ENCODE results near the gene BIRC6. TPM values are rescaled to one million over a fixed set of nuclear protein-coding genes. Genes with fewer than 3 reads are reported as not detected.
"Not testable (repeated sequence)": the region's sequence is repeated elsewhere in the genome, so short reads cannot be mapped to it uniquely, and the experiment has no call there.

The BIRC6 gene, protein sequence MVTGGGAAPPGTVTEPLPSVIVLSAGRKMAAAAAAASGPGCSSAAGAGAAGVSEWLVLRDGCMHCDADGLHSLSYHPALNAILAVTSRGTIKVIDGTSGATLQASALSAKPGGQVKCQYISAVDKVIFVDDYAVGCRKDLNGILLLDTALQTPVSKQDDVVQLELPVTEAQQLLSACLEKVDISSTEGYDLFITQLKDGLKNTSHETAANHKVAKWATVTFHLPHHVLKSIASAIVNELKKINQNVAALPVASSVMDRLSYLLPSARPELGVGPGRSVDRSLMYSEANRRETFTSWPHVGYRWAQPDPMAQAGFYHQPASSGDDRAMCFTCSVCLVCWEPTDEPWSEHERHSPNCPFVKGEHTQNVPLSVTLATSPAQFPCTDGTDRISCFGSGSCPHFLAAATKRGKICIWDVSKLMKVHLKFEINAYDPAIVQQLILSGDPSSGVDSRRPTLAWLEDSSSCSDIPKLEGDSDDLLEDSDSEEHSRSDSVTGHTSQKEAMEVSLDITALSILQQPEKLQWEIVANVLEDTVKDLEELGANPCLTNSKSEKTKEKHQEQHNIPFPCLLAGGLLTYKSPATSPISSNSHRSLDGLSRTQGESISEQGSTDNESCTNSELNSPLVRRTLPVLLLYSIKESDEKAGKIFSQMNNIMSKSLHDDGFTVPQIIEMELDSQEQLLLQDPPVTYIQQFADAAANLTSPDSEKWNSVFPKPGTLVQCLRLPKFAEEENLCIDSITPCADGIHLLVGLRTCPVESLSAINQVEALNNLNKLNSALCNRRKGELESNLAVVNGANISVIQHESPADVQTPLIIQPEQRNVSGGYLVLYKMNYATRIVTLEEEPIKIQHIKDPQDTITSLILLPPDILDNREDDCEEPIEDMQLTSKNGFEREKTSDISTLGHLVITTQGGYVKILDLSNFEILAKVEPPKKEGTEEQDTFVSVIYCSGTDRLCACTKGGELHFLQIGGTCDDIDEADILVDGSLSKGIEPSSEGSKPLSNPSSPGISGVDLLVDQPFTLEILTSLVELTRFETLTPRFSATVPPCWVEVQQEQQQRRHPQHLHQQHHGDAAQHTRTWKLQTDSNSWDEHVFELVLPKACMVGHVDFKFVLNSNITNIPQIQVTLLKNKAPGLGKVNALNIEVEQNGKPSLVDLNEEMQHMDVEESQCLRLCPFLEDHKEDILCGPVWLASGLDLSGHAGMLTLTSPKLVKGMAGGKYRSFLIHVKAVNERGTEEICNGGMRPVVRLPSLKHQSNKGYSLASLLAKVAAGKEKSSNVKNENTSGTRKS (N-terminal part only)
- total RNA-seq = 100 to 1,000 TPM in 1 of 2 donors, 10 to 100 TPM in 1; 95.9 to 108 TPM

DNA sequence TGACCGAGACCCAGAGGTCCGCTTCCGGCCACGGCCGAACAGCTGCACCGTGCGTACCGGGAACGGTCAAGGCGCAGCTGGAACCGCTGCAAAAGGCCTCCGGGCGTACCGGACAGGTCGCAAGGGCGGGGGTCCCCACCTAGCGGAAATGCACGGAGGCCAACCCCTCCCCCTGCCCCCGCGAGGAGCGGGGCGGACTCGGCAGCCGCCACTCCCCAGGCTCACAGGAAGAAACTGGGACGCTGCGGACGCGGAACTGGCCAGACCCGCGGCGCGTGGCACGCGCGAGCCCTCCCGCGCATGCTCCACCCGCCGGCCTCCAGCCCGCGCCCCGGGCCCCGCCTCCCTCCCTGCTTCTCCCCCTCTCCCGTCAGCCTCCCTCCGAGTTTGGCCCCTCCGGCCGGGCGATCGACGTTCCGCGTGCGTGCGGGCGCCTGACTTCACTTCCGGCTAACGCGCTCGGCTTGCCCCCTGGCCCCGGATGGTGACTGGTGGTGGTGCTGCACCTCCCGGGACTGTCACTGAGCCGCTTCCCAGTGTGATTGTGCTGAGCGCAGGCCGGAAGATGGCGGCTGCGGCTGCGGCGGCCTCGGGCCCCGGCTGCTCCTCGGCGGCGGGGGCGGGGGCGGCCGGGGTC is at the start of gene BIRC6:
TSS of gene BIRC6 (plus strand) at position 343 of the 637 bp plus-strand sequence. CDS start at position 482, 139 bp downstream.
- peak; percentile 95 to 98 for DNase-seq (ENCODE audit: low spot score in 2 of 2)
- Mint-ChIP-seq H3K9me3 (peaks cover 0 to 4% of the 10 kb centered on the region in 2 donors), H3K27ac (peak within 1 kb of the TSS; percentile 86 to 95), H3K36me3 (peaks cover 18 to 22% of the 10 kb centered on the region in 2 donors)
- ATAC-seq = peak; percentile 95 to 96

GRCh38 chr2:32310577-32310976 is 46.2 kb upstream of the BIRC6 start:
- H3K36me3 Mint-ChIP-seq = no peaks in the 10 kb centered on the region
- no peaks in the 10 kb centered on the region for H3K9me3 Mint-ChIP-seq
- no peak for DNase-seq (ENCODE audit: low spot score in 2 of 2)
- H3K27ac Mint-ChIP-seq = no peak overlapping the region
- no peak for ATAC-seq

DNA sequence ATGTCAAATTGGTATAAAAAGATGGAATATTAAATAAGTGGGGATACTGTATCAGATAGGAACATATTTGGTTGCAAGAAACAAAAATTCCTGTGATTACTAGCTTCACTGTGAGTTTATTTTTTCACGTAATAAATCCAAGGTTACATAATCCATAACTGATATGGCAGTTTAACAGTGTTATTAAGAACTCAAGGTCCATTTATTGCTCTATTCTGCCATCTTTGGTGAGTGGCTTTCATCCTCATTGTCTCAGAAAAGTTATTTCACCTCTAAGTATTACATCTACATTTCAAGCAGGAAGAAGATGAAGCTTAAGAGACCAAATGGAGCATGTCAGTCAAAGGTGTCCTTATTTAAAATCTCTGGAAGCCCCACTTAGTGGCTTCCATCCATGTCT is 41.9 kb upstream of the BIRC6 start:
- ATAC-seq = no peak
- DNase-seq (ENCODE audit: low spot score in 2 of 2) = no peak
- Mint-ChIP-seq H3K36me3 (no peaks in the 10 kb centered on the region), H3K27ac (no peak overlapping the region), H3K9me3 (no peaks in the 10 kb centered on the region)

GRCh38 chr2:32328679-32329078 is 28.1 kb upstream of the BIRC6 start:
- ATAC-seq; H3K27ac Mint-ChIP-seq; H3K36me3 Mint-ChIP-seq; DNase-seq (ENCODE audit: low spot score in 2 of 2); H3K9me3 Mint-ChIP-seq: not testable (repeated sequence)

DNA sequence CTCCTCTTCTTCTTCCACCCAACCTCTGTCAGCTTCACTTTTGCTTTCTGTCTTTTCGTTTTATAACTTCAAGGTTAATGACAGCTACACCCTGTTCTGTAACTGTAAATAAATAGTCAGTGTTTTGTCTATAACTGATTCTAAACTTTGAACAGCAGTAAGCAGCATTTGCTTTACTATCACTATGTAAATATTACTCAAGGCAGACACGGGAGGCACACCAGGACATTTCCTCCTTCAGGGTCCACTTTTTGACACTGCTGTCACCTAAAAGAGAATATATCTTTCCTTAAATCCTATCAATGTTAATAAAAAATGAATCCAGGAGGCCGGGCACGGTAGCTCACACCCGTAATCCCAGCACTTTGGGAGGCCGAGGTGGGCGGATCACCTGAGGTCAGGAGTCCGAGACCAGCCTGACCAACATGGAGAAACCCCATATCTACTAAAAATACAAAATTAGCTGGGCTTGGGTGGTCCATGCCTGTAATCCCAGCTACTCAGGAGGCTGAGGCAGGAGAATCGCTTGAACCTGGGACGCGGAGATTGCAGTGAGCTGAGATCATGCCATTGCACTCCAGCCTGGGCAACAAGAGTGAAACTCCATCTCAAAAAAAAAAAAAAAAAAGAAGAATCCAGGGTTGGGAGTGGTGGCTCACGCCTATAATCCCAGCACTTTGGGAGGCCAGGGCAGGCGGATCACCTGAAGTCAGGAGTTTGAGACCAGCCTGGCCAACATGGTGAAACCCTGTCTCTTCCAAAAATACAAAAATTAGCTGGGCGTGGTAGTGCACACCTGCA is 27.4 kb upstream of the BIRC6 start:
- not testable (repeated sequence) for ATAC-seq; H3K27ac Mint-ChIP-seq; DNase-seq (ENCODE audit: low spot score in 2 of 2); H3K36me3 Mint-ChIP-seq; H3K9me3 Mint-ChIP-seq

- DNase-seq (ENCODE audit: low spot score in 2 of 2) (no peak), ATAC-seq (no peak)
- Mint-ChIP-seq H3K9me3 (no peaks in the 10 kb centered on the region), H3K36me3 (no peaks in the 10 kb centered on the region), H3K27ac (no peak overlapping the region)
Measured at GRCh38 chr2:32330136-32330535, 26.7 kb upstream of the BIRC6 start.

DNA sequence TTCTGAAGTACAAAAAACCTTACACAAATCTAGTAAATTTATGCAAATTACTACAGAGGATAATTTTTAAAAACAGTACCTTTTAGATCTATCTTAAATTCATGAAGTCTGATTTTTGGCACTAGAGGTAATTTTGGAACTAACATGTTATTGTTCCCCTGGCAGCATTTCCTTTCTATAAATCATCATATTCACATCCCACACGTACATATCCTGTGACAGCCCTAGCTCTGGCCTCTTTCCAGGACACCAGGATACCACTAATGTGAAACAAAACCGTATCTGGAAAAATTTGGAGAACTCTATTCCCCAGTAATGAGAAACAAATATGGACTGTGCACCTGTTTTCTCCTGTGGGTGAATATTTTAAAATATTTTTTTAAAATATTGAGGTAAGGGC is 14.0 kb upstream of the BIRC6 start:
- DNase-seq (ENCODE audit: low spot score in 2 of 2) = no peak
- Mint-ChIP-seq H3K36me3 (no peaks in the 10 kb centered on the region), H3K9me3 (no peaks in the 10 kb centered on the region), H3K27ac (no peak overlapping the region)
- no peak for ATAC-seq

GRCh38 chr2:32350797-32351196 is 6.0 kb upstream of the BIRC6 start:
- not testable (repeated sequence) for ATAC-seq; H3K27ac Mint-ChIP-seq; H3K36me3 Mint-ChIP-seq; DNase-seq (ENCODE audit: low spot score in 2 of 2); H3K9me3 Mint-ChIP-seq

DNA sequence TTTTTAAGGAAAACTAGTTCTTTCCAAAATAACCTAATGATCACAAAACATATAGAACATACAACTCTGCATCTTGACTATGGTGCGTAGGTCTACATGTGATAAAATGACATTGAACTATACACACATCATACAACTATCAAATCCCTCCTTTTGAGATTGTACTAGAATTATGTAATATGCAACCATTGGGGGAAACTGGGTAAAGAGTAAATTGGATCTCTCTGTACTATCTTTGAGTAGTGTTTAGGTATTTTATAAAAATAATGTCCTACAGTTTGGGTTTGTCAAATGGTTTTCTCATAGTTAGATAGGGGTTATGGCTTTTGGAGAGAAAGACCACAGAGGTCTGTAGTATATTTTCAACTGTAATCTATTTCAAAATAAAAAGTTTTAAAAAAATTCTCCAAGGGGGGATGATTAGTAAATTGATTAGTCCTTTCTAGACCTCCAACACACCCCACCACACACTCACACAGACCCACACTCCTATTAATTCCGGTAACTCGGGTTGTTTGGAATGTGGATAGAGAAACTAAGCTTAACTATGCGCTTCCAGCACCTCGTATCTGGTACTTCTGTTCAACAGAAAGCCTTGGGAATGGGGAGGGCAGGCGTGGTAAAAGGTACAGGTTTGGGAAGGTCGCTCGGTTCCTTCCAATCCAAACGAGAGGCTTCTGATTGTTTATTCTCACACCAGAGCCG is 695 bp upstream of the BIRC6 start:
- no peak for ATAC-seq
- H3K9me3 Mint-ChIP-seq = no peaks in the 10 kb centered on the region

GRCh38 chr2:32357318-32358110 is 691 bp downstream of the BIRC6 start:
- ATAC-seq (peak in 1 of 2 donors; percentile 12), DNase-seq (ENCODE audit: low spot score in 2 of 2) (peak; percentile 45 to 69)
- Mint-ChIP-seq H3K27ac (peak overlapping the region; percentile 86 to 94), H3K36me3 (peaks cover 18 to 24% of the 10 kb centered on the region in 2 donors), H3K9me3 (peaks cover 0 to 5% of the 10 kb centered on the region in 2 donors)

More for the DNA sequence above, 695 bp upstream of the BIRC6 start:
- Mint-ChIP-seq H3K27ac (peak overlapping the region; percentile 74 to 86), H3K36me3 (peaks cover 17 to 18% of the 10 kb centered on the region in 2 donors)
- no peak for DNase-seq (ENCODE audit: low spot score in 2 of 2)

- Mint-ChIP-seq H3K36me3 (peaks cover 18 to 24% of the 10 kb centered on the region in 2 donors), H3K27ac (peak overlapping the region; percentile 73 to 86), H3K9me3 (peaks cover 0 to 5% of the 10 kb centered on the region in 2 donors)
- DNase-seq (ENCODE audit: low spot score in 2 of 2) (peak in 1 of 2 donors; percentile 8), ATAC-seq (no peak)
Measured at GRCh38 chr2:32358111-32358482, 1.3 kb downstream of the BIRC6 start.

DNA sequence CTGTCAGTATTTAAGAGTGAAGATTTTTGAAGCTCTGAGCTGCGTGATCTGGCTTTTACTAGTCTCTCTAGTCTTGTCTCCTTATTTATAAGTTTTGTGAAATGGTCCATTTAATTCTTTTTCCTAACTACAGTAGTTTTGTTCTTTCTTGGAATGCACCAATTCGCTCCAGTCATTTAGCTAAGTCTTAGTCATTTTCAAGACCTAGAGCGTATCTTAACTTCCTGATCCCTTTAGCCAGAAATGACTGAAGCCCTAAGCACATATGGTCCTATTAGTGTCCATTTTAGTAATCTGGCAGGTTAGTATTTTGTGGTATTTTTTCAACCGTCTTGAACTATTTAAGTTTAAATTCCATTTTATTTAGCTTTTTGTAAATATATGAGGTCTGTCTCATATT is 3.6 kb downstream of the BIRC6 start:
- ATAC-seq = no peak
- DNase-seq (ENCODE audit: low spot score in 2 of 2) = no peak
- Mint-ChIP-seq H3K9me3 (peaks cover 0 to 5% of the 10 kb centered on the region in 2 donors), H3K36me3 (peaks cover 18 to 30% of the 10 kb centered on the region in 2 donors), H3K27ac (peak overlapping the region in 1 of 2 donors; percentile 61)

- not testable (repeated sequence) for H3K27ac Mint-ChIP-seq; DNase-seq (ENCODE audit: low spot score in 2 of 2); ATAC-seq; H3K9me3 Mint-ChIP-seq
- H3K36me3 Mint-ChIP-seq = peaks cover 12 to 29% of the 10 kb centered on the region in 2 donors
Measured at GRCh38 chr2:32362997-32363396, 6.2 kb downstream of the BIRC6 start.

- no peak for ATAC-seq
- Mint-ChIP-seq H3K9me3 (peaks cover 0 to 5% of the 10 kb centered on the region in 2 donors), H3K36me3 (peaks cover 6 to 23% of the 10 kb centered on the region in 2 donors), H3K27ac (no peak overlapping the region)
- no peak for DNase-seq (ENCODE audit: low spot score in 2 of 2)
Measured at GRCh38 chr2:32363597-32363996, 6.8 kb downstream of the BIRC6 start.
